GM12878 (cell line): Measurements from ENCODE around the gene OR52E2.

Experiments used
- CTCF ChIP-seq, 3 experiments: IDR thresholded peaks in 2 of 3; conservative IDR thresholded peaks in 1 of 3; 2 replicates each; pipeline ENCODE4 v1.5.1; 2011; ENCODE audit warnings: low read depth in 3 of 3, low read length in 3 of 3, mild to moderate bottlenecking in 3 of 3, control low read depth in 2 of 3, moderate library complexity in 2 of 3, inconsistent platforms in 1 of 3, mixed read lengths in 1 of 3; ENCODE audit not compliant: control insufficient read depth in 2 of 3, insufficient read depth in 1 of 3; ENCODE audit errors: extremely low read depth in 1 of 3
- LARP7 ChIP-seq: fragments of 450-650 bp; IDR thresholded peaks from 2 replicates; pipeline ENCODE4 v1.6.1; 2017; ENCODE audit warnings: mild to moderate bottlenecking
- POLR2A ChIP-seq: IDR thresholded peaks from 2 replicates; pipeline ENCODE4 v1.6.1; 2011; ENCODE audit warnings: low read depth, mild to moderate bottlenecking, low read length
- TF ChIP-seq, protein P1 (sequence below): fragments of 450-650 bp; IDR thresholded peaks from 2 replicates; pipeline ENCODE4 v1.6.1; 2017; ENCODE audit warnings: mild to moderate bottlenecking

GRCh38 chr11:5059391-5059790, at the start of gene OR52E2:
- TF ChIP-seq, protein P1, sequence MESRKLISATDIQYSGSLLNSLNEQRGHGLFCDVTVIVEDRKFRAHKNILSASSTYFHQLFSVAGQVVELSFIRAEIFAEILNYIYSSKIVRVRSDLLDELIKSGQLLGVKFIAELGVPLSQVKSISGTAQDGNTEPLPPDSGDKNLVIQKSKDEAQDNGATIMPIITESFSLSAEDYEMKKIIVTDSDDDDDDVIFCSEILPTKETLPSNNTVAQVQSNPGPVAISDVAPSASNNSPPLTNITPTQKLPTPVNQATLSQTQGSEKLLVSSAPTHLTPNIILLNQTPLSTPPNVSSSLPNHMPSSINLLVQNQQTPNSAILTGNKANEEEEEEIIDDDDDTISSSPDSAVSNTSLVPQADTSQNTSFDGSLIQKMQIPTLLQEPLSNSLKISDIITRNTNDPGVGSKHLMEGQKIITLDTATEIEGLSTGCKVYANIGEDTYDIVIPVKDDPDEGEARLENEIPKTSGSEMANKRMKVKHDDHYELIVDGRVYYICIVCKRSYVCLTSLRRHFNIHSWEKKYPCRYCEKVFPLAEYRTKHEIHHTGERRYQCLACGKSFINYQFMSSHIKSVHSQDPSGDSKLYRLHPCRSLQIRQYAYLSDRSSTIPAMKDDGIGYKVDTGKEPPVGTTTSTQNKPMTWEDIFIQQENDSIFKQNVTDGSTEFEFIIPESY, result no peak
- TF ChIP-seq POLR2A (no peak), LARP7 (no peak), CTCF (IDR thresholded peaks at IDR 0.05 in 2 of 3, conservative IDR thresholded peaks at IDR 0.05 in 1 of 3; ENCODE audit: control insufficient read depth in 2 of 3, extremely low read depth in 1 of 3, insufficient read depth in 1 of 3, low read depth in 3 of 3, low read length in 3 of 3) (no peak)
